GM21825 (cell line): ENCODE data around the gene HS1BP3.

ENCODE experiments used
- ATAC-seq: cut with Tn5 transposase; IDR thresholded peaks from one replicate; pipeline ENCODE4 v1.9.1; 2021; ENCODE audit warnings: mild to moderate bottlenecking, moderate library complexity; ENCODE audit not compliant: unreplicated experiment

Gene HS1BP3

GRCh38 chr2:20648206-20648605, 2.7 kb downstream of the HS1BP3 start:
- no peak for ATAC-seq

GRCh38 chr2:20647738-20648137, 3.2 kb downstream of the HS1BP3 start:
- no peak for ATAC-seq

- ATAC-seq: no peak
Observed at GRCh38 chr2:20647211-20647610, 3.7 kb downstream of the HS1BP3 start.

- no peak for ATAC-seq
Observed at GRCh38 chr2:20646446-20646845, 4.5 kb downstream of the HS1BP3 start.

GRCh38 chr2:20645761-20646160, 5.1 kb downstream of the HS1BP3 start:
- no peak for ATAC-seq

- ATAC-seq: no peak
Observed at GRCh38 chr2:20645301-20645701, 5.6 kb downstream of the HS1BP3 start.

- no peak for ATAC-seq
Observed at GRCh38 chr2:20643826-20644225, 7.1 kb downstream of the HS1BP3 start.

- no peak for ATAC-seq
Observed at GRCh38 chr2:20643060-20643459, 7.8 kb downstream of the HS1BP3 start.

GRCh38 chr2:20642055-20642971, 8.6 kb downstream of the HS1BP3 start:
- ATAC-seq: peak; percentile 86

- no peak for ATAC-seq
Observed at GRCh38 chr2:20641123-20641985, 9.5 kb downstream of the HS1BP3 start.

GRCh38 chr2:20640411-20641122, 10.3 kb downstream of the HS1BP3 start:
- no peak for ATAC-seq

- no peak for ATAC-seq
Observed at GRCh38 chr2:20638646-20639430, 12.1 kb downstream of the HS1BP3 start.

GRCh38 chr2:20638014-20638413, 12.9 kb downstream of the HS1BP3 start:
- no peak for ATAC-seq

GRCh38 chr2:20637147-20637546, 13.8 kb downstream of the HS1BP3 start:
- no peak for ATAC-seq

GRCh38 chr2:20635675-20636584, 15.0 kb downstream of the HS1BP3 start:
- ATAC-seq: peak; percentile 71

GRCh38 chr2:20635113-20635510, 15.8 kb downstream of the HS1BP3 start:
- no peak for ATAC-seq

- ATAC-seq: no peak
Observed at GRCh38 chr2:20634507-20635112, 16.3 kb downstream of the HS1BP3 start.

- no peak for ATAC-seq
Observed at GRCh38 chr2:20633794-20634506, 16.9 kb downstream of the HS1BP3 start.
